ENCODE results near the gene SUN3.

DNA sequence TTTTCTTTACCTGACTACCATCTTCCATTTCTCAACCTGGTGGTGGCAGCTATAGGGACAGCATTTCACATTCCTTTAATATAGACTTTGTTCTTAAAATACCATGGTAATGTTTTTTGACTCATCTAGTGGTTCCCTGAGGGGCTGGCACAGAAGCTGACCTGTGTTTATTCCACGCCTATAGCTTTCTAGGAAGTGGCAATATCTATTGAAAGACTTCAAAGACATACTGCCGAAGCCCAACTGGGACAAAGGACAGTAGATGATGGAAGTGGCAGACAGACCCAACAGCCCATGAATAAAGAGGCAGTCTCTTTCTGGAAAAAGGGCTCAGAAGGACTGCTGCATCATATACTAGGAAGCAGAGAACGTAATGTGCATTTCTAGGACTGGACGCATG lies 11.2 kb downstream of the SUN3 start:
- TF ChIP-seq, protein P1, sequence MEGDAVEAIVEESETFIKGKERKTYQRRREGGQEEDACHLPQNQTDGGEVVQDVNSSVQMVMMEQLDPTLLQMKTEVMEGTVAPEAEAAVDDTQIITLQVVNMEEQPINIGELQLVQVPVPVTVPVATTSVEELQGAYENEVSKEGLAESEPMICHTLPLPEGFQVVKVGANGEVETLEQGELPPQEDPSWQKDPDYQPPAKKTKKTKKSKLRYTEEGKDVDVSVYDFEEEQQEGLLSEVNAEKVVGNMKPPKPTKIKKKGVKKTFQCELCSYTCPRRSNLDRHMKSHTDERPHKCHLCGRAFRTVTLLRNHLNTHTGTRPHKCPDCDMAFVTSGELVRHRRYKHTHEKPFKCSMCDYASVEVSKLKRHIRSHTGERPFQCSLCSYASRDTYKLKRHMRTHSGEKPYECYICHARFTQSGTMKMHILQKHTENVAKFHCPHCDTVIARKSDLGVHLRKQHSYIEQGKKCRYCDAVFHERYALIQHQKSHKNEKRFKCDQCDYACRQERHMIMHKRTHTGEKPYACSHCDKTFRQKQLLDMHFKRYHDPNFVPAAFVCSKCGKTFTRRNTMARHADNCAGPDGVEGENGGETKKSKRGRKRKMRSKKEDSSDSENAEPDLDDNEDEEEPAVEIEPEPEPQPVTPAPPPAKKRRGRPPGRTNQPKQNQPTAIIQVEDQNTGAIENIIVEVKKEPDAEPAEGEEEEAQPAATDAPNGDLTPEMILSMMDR (IDR thresholded peaks at IDR 0.05), result no peak
- no peak for TF ChIP-seq POLR2A (IDR thresholded peaks at IDR 0.05)
